Left ventricle myocardium inferior (tissue), 1 donor: ENCODE measurements around the gene CPM. TPM values are rescaled to one million over a fixed set of nuclear protein-coding genes. Genes with fewer than 3 reads are reported as not detected.
"Not testable (repeated sequence)": the region's sequence is repeated elsewhere in the genome, so short reads cannot be mapped to it uniquely, and the experiment has no call there.

ENCODE experiments used
- DNase-seq: peaks from one replicate; pipeline ENCODE4 v3.0.0-alpha.2; 2020
- H3K27ac ChIP-seq: fragments of 200-600 bp; replicated peaks from 2 replicates; pipeline ENCODE4 v1.8.0; 2021
- H3K27me3 ChIP-seq: fragments of 200-600 bp; 2 replicates; pipeline ENCODE4 v1.8.0; 2021; ENCODE audit warnings: low read depth
- H3K36me3 ChIP-seq: fragments of 200-600 bp; 2 replicates; pipeline ENCODE4 v1.8.0; 2021
- H3K4me1 ChIP-seq: fragments of 200-600 bp; 2 replicates; pipeline ENCODE4 v1.8.0; 2021
- H3K4me3 ChIP-seq: fragments of 200-600 bp; 2 replicates; pipeline ENCODE4 v1.8.0; 2021; ENCODE audit warnings: mild to moderate bottlenecking, moderate library complexity
- H3K9me3 ChIP-seq: fragments of 200-600 bp; replicated peaks from 2 replicates; pipeline ENCODE4 v1.8.0; 2021
- CTCF ChIP-seq: fragments of 200-600 bp; IDR thresholded peaks from 2 replicates; pipeline ENCODE4 v1.8.0; 2021; ENCODE audit warnings: antibody characterized with exemption, mild to moderate bottlenecking, borderline replicate concordance
- intact Hi-C: fragments of 100-400 bp; cut with micrococcal nuclease; formaldehyde crosslinking; loops from one replicate; pipeline ENCODE4 v1.11.0; 2022
- total RNA-seq: library from RNA; stranded (reverse); fragmentation: NEBNext Ultra II Directional; extraction: Animal tissue kit (Norgen Biotek cat#: 25700); gene quantifications from one replicate; pipeline ENCODE4 v1.2.1, GENCODE V29; 2021
- donor health status: DM: no; HTN: yes; CAD: no; lungs with severe emphysema.

The CPM gene
- total RNA-seq, 1 donor from 2014 or later, result 6.3 TPM

- no peak overlapping the region for H3K4me3 ChIP-seq
- H3K9me3 ChIP-seq, result no peaks in the 10 kb centered on the region
- TF ChIP-seq CTCF, result no peak
- H3K27me3 ChIP-seq, result no peaks in the 10 kb centered on the region
- no peak for DNase-seq
- peaks cover 97% of the 10 kb centered on the region for H3K36me3 ChIP-seq
- no peak overlapping the region for H3K27ac ChIP-seq
- H3K4me1 ChIP-seq, result peaks cover 22% of the 10 kb centered on the region
- intact Hi-C loops, result no loop called here
These were observed 108.8 kb downstream of the CPM start for GRCh38 chr12:68824131-68824530.

GRCh38 chr12:68823696-68824095 lies 109.3 kb downstream of the CPM start:
- peaks cover 96% of the 10 kb centered on the region for H3K36me3 ChIP-seq
- intact Hi-C loops, result no loop called here
- no peak for TF ChIP-seq CTCF

GRCh38 chr12:68821357-68822188 lies 111.4 kb downstream of the CPM start:
- H3K4me3 ChIP-seq, result no peak overlapping the region
- TF ChIP-seq CTCF, result no peak
- no peak for DNase-seq
- intact Hi-C loops, result no loop called here
- no peak overlapping the region for H3K27ac ChIP-seq
- no peaks in the 10 kb centered on the region for H3K27me3 ChIP-seq
- peaks cover 96% of the 10 kb centered on the region for H3K36me3 ChIP-seq
- H3K4me1 ChIP-seq, result peaks cover 26% of the 10 kb centered on the region
- H3K9me3 ChIP-seq, result no peaks in the 10 kb centered on the region

More at GRCh38 chr12:68823696-68824095, 109.3 kb downstream of the CPM start:
- Histone ChIP-seq H3K27ac (no peak overlapping the region), H3K27me3 (no peaks in the 10 kb centered on the region), H3K4me3 (no peak overlapping the region), H3K4me1 (peaks cover 22% of the 10 kb centered on the region), H3K9me3 (no peaks in the 10 kb centered on the region)
- no peak for DNase-seq

GRCh38 chr12:68819481-68819880 lies 113.5 kb downstream of the CPM start:
- H3K27me3 ChIP-seq, H3K9me3 ChIP-seq, H3K4me3 ChIP-seq, DNase-seq, intact Hi-C loops, H3K27ac ChIP-seq: not testable (repeated sequence)
- peaks cover 44% of the 10 kb centered on the region for H3K4me1 ChIP-seq
- peaks cover 96% of the 10 kb centered on the region for H3K36me3 ChIP-seq

GRCh38 chr12:68815928-68816800 lies 116.8 kb downstream of the CPM start:
- no peak overlapping the region for H3K4me3 ChIP-seq
- no peak for DNase-seq
- intact Hi-C loops, result no loop called here
- TF ChIP-seq CTCF, result no peak
- H3K27ac ChIP-seq, result no peak overlapping the region
- no peaks in the 10 kb centered on the region for H3K27me3 ChIP-seq
- H3K9me3 ChIP-seq, result no peaks in the 10 kb centered on the region
- peaks cover 51% of the 10 kb centered on the region for H3K4me1 ChIP-seq
- peaks cover 91% of the 10 kb centered on the region for H3K36me3 ChIP-seq
